H1 (cell line): ENCODE data around the gene FOLR1.

ENCODE experiments used
- BRCA1 ChIP-seq: IDR thresholded peaks from 2 replicates; pipeline ENCODE4 v1.6.1; 2012; ENCODE audit warnings: low read depth, low read length, improper control_type of control experiment
- CBX5 ChIP-seq: fragments of 300-800, 300-1000 bp; sonication (generic); IDR thresholded peaks from 2 replicates; pipeline ENCODE4 v1.7.1; 2016; ENCODE audit warnings: antibody characterized with exemption, low read length, low read depth
- CHD1 ChIP-seq: IDR thresholded peaks from 2 replicates; pipeline ENCODE4 v1.6.1; 2012; ENCODE audit warnings: low read depth, low read length, improper control_type of control experiment
- CREB1 ChIP-seq: IDR thresholded peaks from 2 replicates; pipeline ENCODE4 v1.6.1; 2012; ENCODE audit warnings: inconsistent platforms
- JUN ChIP-seq: IDR thresholded peaks from 2 replicates; pipeline ENCODE4 v1.6.1; 2011; ENCODE audit warnings: low read depth, mild to moderate bottlenecking, improper control_type of control experiment, low read length
- POLR2A ChIP-seq, 2 experiments: IDR thresholded peaks; 1 replicate in 1 of 2; 2 replicates in 1 of 2; pipeline ENCODE4 v1.6.1; 2011; ENCODE audit warnings: low read depth in 2 of 2, low read length in 2 of 2, mild to moderate bottlenecking in 2 of 2; ENCODE audit errors: control extremely low read depth in 1 of 2
- SAP30 ChIP-seq: fragments of 300-600 bp; sonication (generic); IDR thresholded peaks from 2 replicates; pipeline ENCODE4 v1.7.1; 2012; ENCODE audit warnings: low read length, moderate library complexity, mild to moderate bottlenecking, inconsistent platforms; ENCODE audit not compliant: insufficient read depth, insufficient replicate concordance
- ZNF274 ChIP-seq: IDR thresholded peaks from 2 replicates; pipeline ENCODE4 v1.7.0; 2012; ENCODE audit warnings: low read length, borderline replicate concordance; ENCODE audit errors: extremely low read depth
- TF ChIP-seq, protein P1 (sequence below), 3 experiments: IDR thresholded peaks; 1 replicate in 2 of 3; 2 replicates in 1 of 3; pipeline versions ENCODE4 v1.5.1 to v1.6.1; 2011; ENCODE audit warnings: low read length in 3 of 3, mild to moderate bottlenecking in 3 of 3, inconsistent platforms in 2 of 3, low read depth in 1 of 3, moderate library complexity in 1 of 3; ENCODE audit not compliant: insufficient read depth in 1 of 3; ENCODE audit errors: control extremely low read depth in 1 of 3
- TF ChIP-seq, protein P2 (sequence below): IDR thresholded peaks from 2 replicates; pipeline ENCODE4 v1.6.1; 2011; ENCODE audit warnings: low read length, improper control_type of control experiment

DNA sequence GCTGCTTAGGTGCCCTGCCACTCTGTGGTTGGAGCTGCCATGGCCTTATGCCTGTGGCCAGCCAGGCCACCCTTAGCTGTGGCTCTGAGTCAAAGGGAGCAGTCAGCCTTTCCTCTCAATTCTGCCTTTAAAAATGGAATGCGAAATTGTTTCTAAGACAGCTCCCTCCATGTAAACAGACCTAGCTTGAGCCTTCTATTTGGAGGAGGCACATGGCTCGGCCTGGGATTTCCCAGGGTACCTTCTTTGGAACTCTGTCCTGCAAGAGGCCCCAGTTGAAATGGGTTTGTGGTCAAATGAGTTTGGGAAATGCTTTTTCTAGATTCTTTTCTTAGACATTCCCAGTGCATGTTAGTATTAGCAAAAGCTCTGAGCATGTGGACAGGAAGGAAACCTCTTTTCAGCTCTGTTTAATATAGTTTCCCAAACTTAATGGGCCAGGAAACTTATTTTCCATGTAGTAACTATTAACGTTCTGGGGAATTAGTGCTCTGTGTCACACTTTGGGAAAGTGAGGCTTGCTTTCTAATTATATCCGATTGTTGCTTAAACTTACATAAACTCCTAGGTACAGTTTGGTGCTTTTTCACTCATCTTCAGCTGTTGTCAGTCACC lies 44.2 kb downstream of the FOLR1 start:
- TF ChIP-seq CBX5 (no peak), BRCA1 (no peak), POLR2A (IDR thresholded peaks at IDR 0.05; ENCODE audit: control extremely low read depth in 1 of 2, low read depth in 2 of 2, low read length in 2 of 2) (no peak), JUN (no peak), ZNF274 (no peak), CREB1 (no peak), SAP30 (no peak), CHD1 (no peak)
- TF ChIP-seq, protein P1, sequence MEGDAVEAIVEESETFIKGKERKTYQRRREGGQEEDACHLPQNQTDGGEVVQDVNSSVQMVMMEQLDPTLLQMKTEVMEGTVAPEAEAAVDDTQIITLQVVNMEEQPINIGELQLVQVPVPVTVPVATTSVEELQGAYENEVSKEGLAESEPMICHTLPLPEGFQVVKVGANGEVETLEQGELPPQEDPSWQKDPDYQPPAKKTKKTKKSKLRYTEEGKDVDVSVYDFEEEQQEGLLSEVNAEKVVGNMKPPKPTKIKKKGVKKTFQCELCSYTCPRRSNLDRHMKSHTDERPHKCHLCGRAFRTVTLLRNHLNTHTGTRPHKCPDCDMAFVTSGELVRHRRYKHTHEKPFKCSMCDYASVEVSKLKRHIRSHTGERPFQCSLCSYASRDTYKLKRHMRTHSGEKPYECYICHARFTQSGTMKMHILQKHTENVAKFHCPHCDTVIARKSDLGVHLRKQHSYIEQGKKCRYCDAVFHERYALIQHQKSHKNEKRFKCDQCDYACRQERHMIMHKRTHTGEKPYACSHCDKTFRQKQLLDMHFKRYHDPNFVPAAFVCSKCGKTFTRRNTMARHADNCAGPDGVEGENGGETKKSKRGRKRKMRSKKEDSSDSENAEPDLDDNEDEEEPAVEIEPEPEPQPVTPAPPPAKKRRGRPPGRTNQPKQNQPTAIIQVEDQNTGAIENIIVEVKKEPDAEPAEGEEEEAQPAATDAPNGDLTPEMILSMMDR (IDR thresholded peaks at IDR 0.05; ENCODE audit: control extremely low read depth in 1 of 3, insufficient read depth in 1 of 3, low read depth in 1 of 3, low read length in 3 of 3) = no peak
- TF ChIP-seq, protein P2, sequence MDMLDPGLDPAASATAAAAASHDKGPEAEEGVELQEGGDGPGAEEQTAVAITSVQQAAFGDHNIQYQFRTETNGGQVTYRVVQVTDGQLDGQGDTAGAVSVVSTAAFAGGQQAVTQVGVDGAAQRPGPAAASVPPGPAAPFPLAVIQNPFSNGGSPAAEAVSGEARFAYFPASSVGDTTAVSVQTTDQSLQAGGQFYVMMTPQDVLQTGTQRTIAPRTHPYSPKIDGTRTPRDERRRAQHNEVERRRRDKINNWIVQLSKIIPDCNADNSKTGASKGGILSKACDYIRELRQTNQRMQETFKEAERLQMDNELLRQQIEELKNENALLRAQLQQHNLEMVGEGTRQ = no peak
